Sigmoid colon (tissue), 7 donors: ENCODE results near the gene LAD1. TPM values are rescaled to one million over a fixed set of nuclear protein-coding genes. Genes with fewer than 3 reads are reported as not detected.
A peak's percentile ranks its signal among the peaks of the same experiment; 100 is the strongest.

Experiments
- DNase-seq: peaks from one replicate; pipeline ENCODE4 v3.0.0-alpha.2; 2019
- H3K27ac ChIP-seq, 4 donors: fragments of 200-600 bp; sonication (generic); one replicate each; pipeline ENCODE4 v1.5.1; 2016 to 2019; ENCODE audit warnings: mild to moderate bottlenecking in 1 of 4
- H3K27me3 ChIP-seq, 3 donors: fragments of 200-600 bp; sonication (generic); one replicate each; pipeline ENCODE4 v1.5.1; 2019; ENCODE audit warnings: mild to moderate bottlenecking in 1 of 3
- H3K36me3 ChIP-seq, 4 donors: fragments of 200-600 bp; sonication (generic); one replicate each; pipeline ENCODE4 v1.5.1; 2016 to 2019
- H3K4me1 ChIP-seq, 4 donors: fragments of 200-600 bp; sonication (generic); one replicate each; pipeline ENCODE4 v1.5.1; 2017 to 2019
- H3K4me3 ChIP-seq, 4 donors: fragments of 200-600 bp; sonication (generic); one replicate each; pipeline ENCODE4 v1.5.1; 2017 to 2019; ENCODE audit warnings: mild to moderate bottlenecking in 2 of 4, moderate library complexity in 1 of 4
- H3K9me3 ChIP-seq, 4 donors: fragments of 200-600 bp in 3 of 4; sonication (generic) in 3 of 4; one replicate each; pipeline versions ENCODE4 v1.5.1 to v1.6.1; 2013 to 2019
- EP300 ChIP-seq, 4 donors: sonication (generic); formaldehyde crosslinking; IDR thresholded peaks; one replicate each; pipeline ENCODE4 v1.6.1; 2017; ENCODE audit warnings: antibody characterized with exemption in 4 of 4
- POLR2A ChIP-seq, 2 donors: fragments of 450-650 bp; IDR thresholded peaks; one replicate each; pipeline ENCODE4 v1.6.1; 2016; ENCODE audit warnings: antibody characterized with exemption in 2 of 2, mild to moderate bottlenecking in 2 of 2, moderate library complexity in 2 of 2
- POLR2AphosphoS5 ChIP-seq, 4 donors: sonication (generic); formaldehyde crosslinking; IDR thresholded peaks; one replicate each; pipeline ENCODE4 v1.6.1; 2017; ENCODE audit warnings: antibody characterized with exemption in 4 of 4
- WGBS, 2 donors: extraction: QIAGEN DNeasy Blood & Tissue Kit; methylation state at CpG; one replicate each; pipeline ENCODE4 v1.1.7; 2013; 5-methylcytosine and 5-hydroxymethylcytosine counted together
- intact Hi-C: fragments of 100-400 bp; cut with DNase I; formaldehyde crosslinking; loops from one replicate; pipeline ENCODE4 v1.15.1; 2023
- polyA plus RNA-seq, 3 donors: library from polyadenylated mRNA; stranded (reverse); fragments of 200-250 nt; gene quantifications; one replicate each; pipeline ENCODE4 v1.2.3, GENCODE V29; 2013
- total RNA-seq, 4 donors: library from RNA; depleted of rRNA; stranded (reverse); fragments of >200 nt; gene quantifications; one replicate each; pipeline ENCODE4 v1.1.0, GENCODE V29; 2016
- TF ChIP-seq, protein P1 (sequence below), 4 experiments: fragments of 450-650 bp in 3 of 4; fragments of 200-600 bp in 1 of 4; IDR thresholded peaks; one replicate each; pipeline ENCODE4 v1.5.1; 2016 to 2019; ENCODE audit warnings: antibody characterized with exemption in 4 of 4, mild to moderate bottlenecking in 3 of 4, moderate library complexity in 2 of 4
- donor health status: healthy with polysubstance abuse.
- donor health status: Bipolar disorder and iron deficiency.
- donor health status: healthy.

LAD1 gene
- total and polyA plus RNA-seq, 7 donors, result 63.7 to 151 (median 102) TPM; not detected in 4

DNA sequence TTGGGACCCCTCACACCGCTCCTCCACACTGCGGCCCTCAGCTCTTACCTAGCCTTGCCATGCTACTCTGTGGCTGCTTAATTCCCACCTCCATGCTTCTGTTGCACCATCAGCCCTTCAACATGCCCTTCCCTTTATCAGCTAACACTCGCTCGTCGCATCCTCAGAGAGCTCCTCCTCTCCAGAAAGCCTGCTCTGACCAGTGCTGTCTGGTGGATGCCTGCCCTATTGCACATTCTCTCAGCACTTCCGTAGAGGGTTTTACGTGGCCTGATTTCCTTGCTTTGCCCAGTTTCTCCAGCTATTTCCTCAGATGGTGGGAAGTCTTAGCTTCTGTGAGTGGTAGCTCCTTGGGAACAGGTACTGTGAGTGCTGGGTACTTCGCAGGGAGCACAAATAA is 10.3 kb upstream of the LAD1 start:
- intact Hi-C loops, result no loop called here
- Histone ChIP-seq H3K36me3 (no peaks in the 10 kb centered on the region), H3K4me3 (no peak overlapping the region), H3K27me3 (no peaks in the 10 kb centered on the region), H3K9me3 (no peaks in the 10 kb centered on the region), H3K27ac (no peak overlapping the region), H3K4me1 (no peaks in the 10 kb centered on the region)
- TF ChIP-seq, protein P1, sequence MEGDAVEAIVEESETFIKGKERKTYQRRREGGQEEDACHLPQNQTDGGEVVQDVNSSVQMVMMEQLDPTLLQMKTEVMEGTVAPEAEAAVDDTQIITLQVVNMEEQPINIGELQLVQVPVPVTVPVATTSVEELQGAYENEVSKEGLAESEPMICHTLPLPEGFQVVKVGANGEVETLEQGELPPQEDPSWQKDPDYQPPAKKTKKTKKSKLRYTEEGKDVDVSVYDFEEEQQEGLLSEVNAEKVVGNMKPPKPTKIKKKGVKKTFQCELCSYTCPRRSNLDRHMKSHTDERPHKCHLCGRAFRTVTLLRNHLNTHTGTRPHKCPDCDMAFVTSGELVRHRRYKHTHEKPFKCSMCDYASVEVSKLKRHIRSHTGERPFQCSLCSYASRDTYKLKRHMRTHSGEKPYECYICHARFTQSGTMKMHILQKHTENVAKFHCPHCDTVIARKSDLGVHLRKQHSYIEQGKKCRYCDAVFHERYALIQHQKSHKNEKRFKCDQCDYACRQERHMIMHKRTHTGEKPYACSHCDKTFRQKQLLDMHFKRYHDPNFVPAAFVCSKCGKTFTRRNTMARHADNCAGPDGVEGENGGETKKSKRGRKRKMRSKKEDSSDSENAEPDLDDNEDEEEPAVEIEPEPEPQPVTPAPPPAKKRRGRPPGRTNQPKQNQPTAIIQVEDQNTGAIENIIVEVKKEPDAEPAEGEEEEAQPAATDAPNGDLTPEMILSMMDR (IDR thresholded peaks at IDR 0.05), result no peak
- TF ChIP-seq POLR2AphosphoS5 (IDR thresholded peaks at IDR 0.05) (no peak), EP300 (IDR thresholded peaks at IDR 0.05) (no peak), POLR2A (IDR thresholded peaks at IDR 0.05) (no peak)
- DNase-seq, result no peak
- WGBS, 2 donors, result 81 to 82% methylated on average over 8 of the region's 8 CpGs

DNA sequence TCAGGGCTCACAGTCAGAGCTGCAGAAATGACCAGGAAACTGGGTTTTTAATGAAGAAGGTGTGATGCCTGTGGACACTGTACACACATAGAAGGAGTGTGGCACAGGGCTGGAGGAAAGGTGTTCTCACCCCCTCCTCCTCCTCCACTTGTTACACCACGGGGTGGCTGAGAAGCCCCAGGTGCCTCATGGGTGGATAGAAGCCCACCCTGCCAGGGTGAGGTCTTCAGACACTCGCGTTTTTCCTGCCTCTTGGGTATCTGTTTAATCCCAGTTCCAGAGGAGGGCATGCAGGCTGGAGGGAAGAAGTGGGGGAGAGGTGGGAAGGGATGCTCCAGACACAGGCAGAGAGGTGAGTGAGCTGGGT is 9.7 kb upstream of the LAD1 start:
- H3K27ac ChIP-seq, result no peak overlapping the region
- H3K4me1 ChIP-seq, result no peaks in the 10 kb centered on the region
- no peak for DNase-seq
- intact Hi-C loops, result loop anchor here (1.0 kb wide), 1 partner anchor 155 kb away; no protein-coding TSS in a partner anchor
- H3K36me3 ChIP-seq, result no peaks in the 10 kb centered on the region
- no peak overlapping the region for H3K4me3 ChIP-seq
- 80 to 87% methylated on average over 3 of the region's 3 CpGs for WGBS, 2 donors
- no peaks in the 10 kb centered on the region for H3K27me3 ChIP-seq
- no peaks in the 10 kb centered on the region for H3K9me3 ChIP-seq
- TF ChIP-seq EP300 (IDR thresholded peaks at IDR 0.05) (no peak), POLR2AphosphoS5 (IDR thresholded peaks at IDR 0.05) (no peak), POLR2A (IDR thresholded peaks at IDR 0.05) (no peak)
- TF ChIP-seq, protein P1 (IDR thresholded peaks at IDR 0.05), result no peak

DNA sequence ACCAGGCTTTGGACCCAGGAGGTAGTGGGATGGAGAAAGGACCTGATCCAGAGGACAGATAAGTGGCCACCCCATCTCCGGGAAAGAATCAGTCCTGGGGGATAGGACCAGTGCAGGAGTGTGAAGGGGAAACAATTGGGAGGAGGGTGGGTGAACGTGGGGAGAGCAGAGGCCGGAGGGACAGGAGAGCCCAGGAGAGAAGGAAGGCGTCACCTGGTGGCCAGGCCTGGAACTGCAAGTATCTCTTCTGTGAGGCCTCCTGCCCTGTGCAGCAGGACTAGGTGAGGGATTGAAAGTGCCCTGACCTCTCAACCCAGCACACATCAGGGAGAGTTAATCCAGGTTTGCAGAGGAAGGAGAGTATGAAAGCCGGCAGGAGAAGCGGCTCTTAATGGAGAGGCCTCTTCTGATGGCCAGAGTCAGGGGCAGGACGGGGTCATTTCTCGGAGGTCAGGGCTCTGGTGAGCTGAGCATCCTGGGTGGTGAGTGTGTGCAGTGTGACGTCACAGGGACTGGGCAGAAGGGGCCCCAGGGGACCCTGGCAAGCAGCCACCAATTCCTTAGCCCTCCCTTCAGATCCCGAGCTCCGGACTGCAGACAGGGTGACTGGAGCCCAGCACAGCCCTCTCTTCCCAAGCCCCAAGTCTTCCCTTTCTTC is 9.2 kb upstream of the LAD1 start:
- WGBS, 2 donors, result 32 to 37% methylated on average over 11 of the region's 11 CpGs
- no peak for TF ChIP-seq POLR2AphosphoS5 (IDR thresholded peaks at IDR 0.05)
- TF ChIP-seq, protein P1 (IDR thresholded peaks at IDR 0.05), result peak; percentile 53 to 91 (median 86)
- no peaks in the 10 kb centered on the region for H3K27me3 ChIP-seq
- H3K36me3 ChIP-seq, result no peaks in the 10 kb centered on the region
- intact Hi-C loops, result loop anchor here (1.0 kb wide), 1 partner anchor 154 kb away; no protein-coding TSS in a partner anchor
- H3K9me3 ChIP-seq, result no peaks in the 10 kb centered on the region
- H3K4me1 ChIP-seq, result no peaks in the 10 kb centered on the region
- no peak for DNase-seq
- H3K4me3 ChIP-seq, result no peak overlapping the region
- no peak overlapping the region for H3K27ac ChIP-seq

DNA sequence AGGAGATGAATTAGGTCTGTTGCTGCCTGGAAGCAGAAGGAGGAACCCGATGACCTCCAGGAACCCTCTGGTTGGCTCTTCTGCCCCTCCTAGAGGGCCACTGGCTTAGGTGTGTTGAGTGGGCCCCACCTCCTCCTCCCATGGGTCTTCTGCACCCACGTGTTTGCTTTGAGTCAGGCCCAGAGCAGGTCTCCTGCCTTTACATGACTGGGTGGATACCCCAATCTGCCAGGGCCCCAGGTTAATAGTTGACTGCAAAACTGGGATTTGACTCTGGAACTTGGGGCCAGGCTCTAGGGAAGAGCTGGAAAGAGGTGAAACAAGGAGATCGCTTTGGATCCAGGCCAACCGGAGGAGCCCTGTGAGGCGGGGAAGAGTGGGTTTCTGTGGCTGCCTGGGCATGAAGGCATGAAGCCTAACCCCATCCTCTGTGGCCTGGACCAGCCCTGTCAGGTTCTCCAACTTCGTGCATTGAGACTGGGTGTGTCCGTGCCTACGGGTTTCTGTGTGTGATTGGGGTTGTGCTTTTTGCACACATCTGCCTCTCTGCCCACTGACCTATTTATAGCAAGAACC is 7.8 kb upstream of the LAD1 start:
- no peaks in the 10 kb centered on the region for H3K9me3 ChIP-seq
- intact Hi-C loops, result no loop called here
- 17 to 66% methylated on average over 8 of the region's 8 CpGs for WGBS, 2 donors
- H3K27ac ChIP-seq, result no peak overlapping the region
- H3K27me3 ChIP-seq, result peaks cover 0 to 5% (median 0%) of the 10 kb centered on the region in 3 donors
- H3K4me3 ChIP-seq, result no peak overlapping the region
- TF ChIP-seq, protein P1 (IDR thresholded peaks at IDR 0.05), result no peak
- no peak for TF ChIP-seq EP300 (IDR thresholded peaks at IDR 0.05)
- no peak for TF ChIP-seq POLR2A (IDR thresholded peaks at IDR 0.05)
- TF ChIP-seq POLR2AphosphoS5 (IDR thresholded peaks at IDR 0.05), result no peak
- no peaks in the 10 kb centered on the region for H3K36me3 ChIP-seq
- DNase-seq, result no peak
- H3K4me1 ChIP-seq, result no peaks in the 10 kb centered on the region
